GM19351 (cell line): ENCODE results near the gene FREY1.

Experiments used
- ATAC-seq: cut with Tn5 transposase; IDR thresholded peaks from one replicate; pipeline ENCODE4 v1.9.1; 2021; ENCODE audit warnings: mild to moderate bottlenecking, moderate library complexity; ENCODE audit not compliant: unreplicated experiment

FREY1 gene

DNA sequence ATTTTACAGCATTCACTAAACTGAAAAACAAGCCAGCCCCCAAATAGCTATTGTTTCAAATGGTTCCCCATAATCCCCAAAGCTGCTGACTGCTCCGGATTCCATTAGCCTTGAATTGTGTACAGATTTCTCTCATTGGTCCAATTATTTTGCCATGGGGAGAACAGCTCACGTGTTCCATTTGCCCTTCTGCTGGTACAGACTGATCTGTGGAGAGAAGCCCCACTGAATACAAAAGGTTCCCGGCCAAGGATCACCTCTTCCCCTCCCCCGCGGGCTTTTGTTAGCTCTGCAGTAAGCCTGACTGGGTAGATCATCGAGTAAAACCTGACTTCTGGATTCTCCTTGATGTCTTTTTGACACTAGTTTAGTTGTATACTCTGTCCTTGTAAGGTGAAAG is 30.7 kb downstream of the FREY1 start:
- ATAC-seq = no peak

DNA sequence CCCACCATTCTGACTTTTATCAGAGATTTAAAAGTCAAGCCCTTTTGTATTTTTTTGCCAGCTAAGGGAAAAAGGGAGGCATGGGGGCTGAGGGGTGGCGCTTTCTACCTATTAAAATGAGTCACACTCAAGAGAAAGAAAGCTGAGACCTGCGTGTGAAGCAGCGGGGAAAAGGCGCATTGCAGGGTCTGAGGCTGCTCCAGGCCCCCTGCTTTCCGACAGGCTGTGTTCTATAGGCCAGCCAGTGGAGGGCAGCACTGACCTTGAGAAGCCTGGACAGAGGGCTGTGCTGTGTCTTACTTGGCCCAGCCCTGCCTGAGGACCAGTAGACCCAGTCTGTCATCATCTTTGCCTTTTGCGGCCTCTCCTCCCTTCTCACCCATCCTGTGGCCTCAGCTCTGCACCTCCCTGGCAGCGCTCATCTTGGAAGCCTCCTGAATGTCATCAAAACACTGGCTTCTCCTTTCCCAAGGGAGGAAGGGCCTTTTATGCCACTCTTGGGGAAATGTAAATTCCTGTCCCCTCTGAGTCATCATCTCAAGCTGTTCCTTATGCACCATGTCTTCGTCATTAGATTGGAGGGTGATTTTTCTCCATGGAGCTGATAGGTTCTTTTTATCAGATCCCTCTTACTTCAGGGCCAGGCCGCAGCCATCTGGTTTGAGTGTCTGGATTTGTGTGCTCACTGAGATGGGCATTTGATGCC is 34.3 kb downstream of the FREY1 start:
- ATAC-seq = no peak

DNA sequence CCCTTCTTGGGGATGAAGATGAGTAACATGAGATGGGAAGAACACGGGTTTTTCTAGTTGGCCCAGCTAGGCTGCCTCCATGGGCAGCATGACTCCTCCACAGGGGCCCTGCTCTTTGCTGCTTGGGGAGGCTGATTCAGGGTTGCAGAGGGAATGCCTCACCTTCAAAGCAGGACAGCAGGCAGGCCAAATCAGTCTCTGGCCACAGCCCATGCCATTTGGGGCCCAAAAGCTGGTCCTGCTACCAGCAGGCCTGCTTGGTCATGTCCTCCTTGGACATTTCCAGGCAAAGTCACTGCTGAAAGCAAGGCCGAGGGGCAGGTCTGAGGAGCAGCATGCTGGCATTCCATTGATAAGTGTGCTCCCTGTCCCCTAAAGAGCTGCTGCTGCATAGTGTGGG is 35.4 kb downstream of the FREY1 start:
- ATAC-seq = no peak

DNA sequence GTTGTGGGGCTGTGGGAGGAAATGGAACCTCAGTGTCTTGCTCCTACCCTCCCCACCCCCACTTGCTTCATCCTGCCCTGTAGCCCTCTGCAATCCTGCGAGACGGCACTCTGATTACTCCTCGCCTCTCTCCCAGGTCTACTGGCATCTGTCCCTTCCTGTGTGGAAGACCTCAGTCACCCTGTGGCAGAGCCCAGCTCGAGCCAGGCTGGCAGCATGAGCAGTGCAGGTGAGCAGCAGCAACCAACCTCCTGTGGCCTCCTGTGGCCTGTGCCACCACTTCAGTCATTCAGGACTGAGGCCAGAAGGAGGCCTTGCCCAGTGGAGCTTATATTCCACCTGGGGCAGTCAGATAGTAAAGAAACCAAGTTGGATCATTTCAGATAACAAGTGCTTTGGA is 36.4 kb downstream of the FREY1 start:
- ATAC-seq = no peak

DNA sequence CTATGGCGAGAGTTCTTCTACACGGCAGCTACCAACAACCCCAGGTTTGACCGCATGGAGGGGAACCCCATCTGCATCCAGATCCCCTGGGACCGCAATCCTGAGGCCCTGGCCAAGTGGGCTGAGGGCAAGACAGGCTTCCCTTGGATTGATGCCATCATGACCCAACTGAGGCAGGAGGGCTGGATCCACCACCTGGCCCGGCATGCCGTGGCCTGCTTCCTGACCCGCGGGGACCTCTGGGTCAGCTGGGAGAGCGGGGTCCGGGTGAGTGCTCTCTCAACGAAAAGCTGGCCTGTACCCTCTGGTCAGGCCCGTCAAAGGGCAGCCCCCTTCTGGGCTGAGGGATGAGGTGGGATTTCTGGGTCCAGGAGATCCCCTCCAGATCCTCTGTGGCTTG is 37.5 kb downstream of the FREY1 start:
- ATAC-seq = no peak

DNA sequence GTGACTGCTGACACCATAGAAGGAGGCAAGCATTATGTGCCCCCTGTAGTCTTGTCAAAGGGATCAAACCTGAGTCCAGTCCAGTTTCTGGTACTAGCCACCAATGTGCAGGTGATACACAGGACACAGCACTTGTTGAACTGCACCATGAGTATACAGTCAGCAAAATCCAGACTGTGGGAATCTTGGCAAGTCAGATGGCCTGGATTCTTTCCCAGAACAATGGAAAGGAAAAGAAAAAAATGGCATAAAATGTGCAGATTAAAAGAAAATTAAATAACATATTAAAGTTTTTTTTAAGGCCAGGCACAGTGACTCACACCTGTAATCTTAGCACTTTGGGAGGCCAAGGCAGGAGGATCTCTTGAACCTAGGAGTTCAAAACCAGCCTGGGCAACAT is 43.0 kb downstream of the FREY1 start:
- ATAC-seq = no peak

DNA sequence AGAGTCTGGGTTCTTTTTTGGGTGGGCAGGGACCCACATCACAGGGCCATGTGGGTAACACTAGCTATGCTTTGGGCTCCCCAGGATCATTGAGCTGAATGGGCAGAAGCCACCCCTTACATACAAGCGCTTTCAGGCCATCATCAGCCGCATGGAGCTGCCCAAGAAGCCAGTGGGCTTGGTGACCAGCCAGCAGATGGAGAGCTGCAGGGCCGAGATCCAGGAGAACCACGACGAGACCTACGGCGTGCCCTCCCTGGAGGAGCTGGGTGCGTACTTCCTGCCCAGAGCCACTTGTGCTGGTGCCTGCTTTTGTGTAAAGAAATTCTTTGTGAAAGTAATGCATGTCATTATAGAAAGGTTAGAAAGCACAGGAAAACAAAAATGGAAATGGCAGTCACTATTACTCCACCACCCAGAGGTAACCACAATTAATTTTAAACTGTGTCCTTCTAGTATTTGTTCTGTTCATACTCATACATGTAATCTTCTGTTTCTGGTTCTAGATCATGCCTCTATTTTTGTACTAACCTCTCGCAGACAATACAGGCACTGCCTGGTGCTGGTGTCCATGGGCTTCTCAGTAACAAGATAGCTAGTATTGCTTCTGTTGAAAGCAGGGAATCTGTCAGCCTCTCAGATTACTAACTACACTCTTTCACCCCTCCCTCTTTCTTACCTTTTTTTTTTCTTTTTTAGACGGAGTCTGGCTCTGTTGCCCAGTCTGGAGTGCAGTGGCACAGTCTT is 46.1 kb downstream of the FREY1 start:
- ATAC-seq = no peak

DNA sequence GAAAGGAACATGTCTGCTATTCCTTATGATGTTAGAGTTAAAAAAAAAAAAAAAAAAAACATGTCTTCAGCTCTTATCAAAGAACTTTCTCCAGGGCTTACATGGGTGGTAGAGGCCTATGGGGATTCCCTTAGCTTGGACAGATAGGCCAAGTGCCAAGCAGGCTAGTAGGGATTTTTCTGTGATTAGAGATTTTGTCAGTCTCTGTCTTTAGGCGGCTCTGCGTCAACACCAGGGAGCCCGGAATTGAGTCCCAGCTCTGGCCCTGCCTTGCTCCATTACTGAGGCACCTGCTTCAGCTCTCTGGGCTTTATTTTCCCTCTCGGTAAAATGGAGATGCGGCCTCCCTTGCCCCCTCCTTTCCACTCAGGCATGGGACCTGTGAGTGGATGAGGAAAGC is 46.7 kb downstream of the FREY1 start:
- no peak for ATAC-seq

DNA sequence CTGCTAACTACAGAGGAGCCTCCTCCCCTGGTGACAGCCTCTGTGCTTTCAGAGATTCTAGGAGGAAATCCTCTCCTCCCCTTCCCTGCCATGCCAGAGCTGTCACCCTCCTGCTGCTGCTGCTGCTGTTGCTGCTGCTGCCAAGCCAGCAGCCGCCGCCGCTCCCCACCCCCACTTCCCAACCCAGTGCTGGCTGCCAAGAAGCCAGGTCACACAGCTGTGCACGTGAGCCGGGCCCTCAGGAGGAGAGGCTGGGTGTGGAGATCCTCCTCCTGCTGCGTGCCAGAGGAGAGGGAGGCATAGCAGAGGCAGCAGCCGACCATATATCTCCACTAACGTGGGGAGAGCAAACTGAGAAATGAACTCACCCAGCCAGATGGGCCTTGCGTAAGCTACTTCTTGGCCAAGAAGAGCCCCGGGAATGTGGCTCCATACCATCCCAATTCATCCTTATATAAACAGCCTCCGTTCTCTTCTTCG is 47.4 kb downstream of the FREY1 start:
- no peak for ATAC-seq

DNA sequence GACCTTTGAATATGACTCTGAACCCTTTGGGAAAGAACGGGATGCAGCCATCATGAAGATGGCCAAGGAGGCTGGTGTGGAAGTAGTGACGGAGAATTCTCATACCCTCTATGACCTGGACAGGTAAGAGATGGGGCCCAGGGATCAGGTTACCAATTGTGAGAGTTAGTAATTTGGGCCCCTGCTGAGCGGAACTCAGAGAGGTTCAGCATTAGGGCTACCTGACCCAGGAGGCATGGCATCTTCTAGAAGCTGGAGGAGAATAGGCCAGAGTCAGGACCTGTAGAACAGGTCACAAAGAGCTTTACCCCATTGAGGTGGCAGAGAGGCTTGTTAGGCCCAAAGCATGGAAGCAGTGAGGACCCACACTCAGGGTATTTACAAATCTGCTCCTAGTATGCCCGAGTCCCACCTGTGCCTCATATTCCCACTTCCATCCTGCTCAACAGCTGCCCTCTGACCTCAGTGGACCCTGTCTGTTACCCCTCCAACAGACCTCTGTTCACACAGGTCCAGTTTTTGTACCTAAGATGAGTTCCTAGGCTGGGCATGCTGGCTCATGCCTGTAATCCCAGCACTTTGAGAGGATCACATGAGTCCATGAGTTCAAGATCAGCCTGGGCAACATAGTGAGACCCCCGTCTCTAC is 48.2 kb downstream of the FREY1 start:
- no peak for ATAC-seq

DNA sequence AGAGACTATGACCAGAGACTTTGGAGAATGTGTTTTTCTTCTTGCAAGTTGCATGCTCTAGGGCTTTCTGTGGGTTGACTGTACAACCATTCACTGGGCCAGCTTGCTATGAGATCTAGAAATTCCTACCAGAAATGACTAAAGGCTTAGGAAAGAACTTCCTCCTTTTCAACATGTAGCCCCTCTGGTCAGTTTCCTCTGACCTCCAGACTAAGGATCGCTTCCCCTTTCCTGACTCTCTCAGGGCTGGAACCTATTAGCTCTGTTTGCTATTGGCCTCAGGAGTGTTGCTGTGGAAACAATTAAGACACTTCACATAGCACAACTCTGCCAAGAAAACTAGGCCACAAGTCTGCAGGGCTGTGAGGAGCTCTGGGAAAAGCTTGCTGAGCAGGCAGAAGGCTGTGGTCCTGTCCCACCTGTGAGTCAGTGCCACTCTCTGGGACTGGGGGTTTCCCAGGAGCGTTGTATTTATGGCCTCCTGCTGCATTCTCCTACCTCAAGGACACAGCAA is 49.1 kb downstream of the FREY1 start:
- no peak for ATAC-seq
